Right lobe of liver (tissue), 6 donors: ENCODE results near the gene CD99. TPM values are rescaled to one million over a fixed set of nuclear protein-coding genes. Genes with fewer than 3 reads are reported as not detected.
"Not testable (repeated sequence)": the region's sequence is repeated elsewhere in the genome, so short reads cannot be mapped to it uniquely, and the experiment has no call there.

ENCODE experiments used
- ATAC-seq, 4 donors: fragments of 200-7000 bp; cut with Tn5 transposase; one replicate each; pipeline ENCODE4 v1.9.1; 2020; ENCODE audit warnings: mild to moderate bottlenecking in 4 of 4, moderate library complexity in 4 of 4
- DNase-seq, 3 donors: peaks; one replicate each; pipeline ENCODE4 v3.0.0-alpha.2; 2020
- H3K27ac ChIP-seq, 3 donors: fragments of 200-600 bp; one replicate each; pipeline ENCODE4 v1.8.0; 2022
- H3K27me3 ChIP-seq, 2 donors: fragments of 200-600 bp; one replicate each; pipeline ENCODE4 v1.8.0; 2022
- H3K36me3 ChIP-seq, 4 donors: fragments of 200-600 bp; sonication (generic) in 1 of 4; one replicate each; pipeline versions ENCODE4 v1.5.1 to v1.8.0; 2017 to 2022; ENCODE audit warnings: control low read depth in 1 of 4
- H3K4me1 ChIP-seq, 4 donors: fragments of 200-600 bp; sonication (generic) in 1 of 4; one replicate each; pipeline versions ENCODE4 v1.5.1 to v1.8.0; 2017 to 2022; ENCODE audit warnings: control low read depth in 1 of 4
- H3K4me3 ChIP-seq, 3 donors: fragments of 200-600 bp; one replicate each; pipeline ENCODE4 v1.8.0; 2022
- H3K9me3 ChIP-seq, 4 donors: fragments of 200-600 bp; sonication (generic) in 1 of 4; one replicate each; pipeline versions ENCODE4 v1.5.1 to v1.8.0; 2017 to 2022; ENCODE audit warnings: control low read depth in 1 of 4
- CTCF ChIP-seq, 4 donors: fragments of 200-600 bp in 3 of 4; fragments of 450-650 bp in 1 of 4; IDR thresholded peaks; one replicate each; pipeline versions ENCODE4 v1.5.1 to v1.8.0; 2016 to 2022; ENCODE audit warnings: antibody characterized with exemption in 4 of 4, mild to moderate bottlenecking in 2 of 4
- POLR2A ChIP-seq: fragments of 450-650 bp; IDR thresholded peaks from one replicate; pipeline ENCODE4 v1.6.1; 2017; ENCODE audit warnings: antibody characterized with exemption, mild to moderate bottlenecking
- WGBS: methylation state at CpG from one replicate; pipeline ENCODE4 v1.1.6; 2018; ENCODE audit warnings: low coverage, low lambda C conversion rate; ENCODE audit not compliant: insufficient coverage; ENCODE audit errors: missing lambda C conversion rate; 5-methylcytosine and 5-hydroxymethylcytosine counted together
- intact Hi-C, 2 donors: fragments of 100-400 bp; cut with DNase I; formaldehyde crosslinking; loops; one replicate each; pipeline versions ENCODE4 v1.11.2 to v1.14.1; 2022
- total RNA-seq, 6 experiments: library from RNA; depleted of rRNA in 2 of 6; stranded (reverse); fragments of >200 nt in 2 of 6; fragmentation: NEBNext Ultra II Directional in 3 of 6; extraction: Animal tissue kit (Norgen Biotek cat#: 25700) in 3 of 6; gene quantifications; one replicate each; pipeline versions ENCODE4 v1.1.0 to v1.2.4, GENCODE V29; 2016 to 2023
- donor health status: DM: no; HTN: yes; CAD: no.
- donor health status: DM: no; HTN: no; CAD: no.
- donor health status: DM: no; HTN: no; CAD: no.
- donor health status: DM: no; HTN: yes; CAD: no.
- donor health status: DM: no; HTN: yes; CAD: no.

Gene CD99
- total RNA-seq, 6 experiments from 2014 or later, result 88.5 to 139 (median 119) TPM

DNA sequence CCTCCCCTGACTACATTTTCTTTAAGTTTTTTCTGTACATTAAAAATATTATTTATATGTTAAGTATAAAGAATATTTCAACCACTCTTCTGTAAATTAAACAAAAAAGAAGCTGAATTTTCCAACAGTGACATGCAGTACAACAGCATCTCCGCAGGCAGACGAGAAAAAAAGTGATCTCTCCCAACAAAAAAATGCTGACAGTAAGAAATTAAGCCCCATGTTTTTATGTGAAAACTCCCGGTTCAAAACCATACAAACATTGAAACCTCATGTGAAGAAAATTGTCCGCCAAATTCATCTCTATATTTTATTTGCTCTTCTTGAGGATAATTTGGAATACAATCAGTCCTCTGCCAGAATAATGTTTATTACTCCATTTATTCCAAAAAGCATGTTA lies 20.1 kb upstream of the CD99 start:
- no peak overlapping the region for H3K27ac ChIP-seq
- H3K36me3 ChIP-seq, result no peaks in the 10 kb centered on the region
- H3K27me3 ChIP-seq, result no peaks in the 10 kb centered on the region
- no peaks in the 10 kb centered on the region for H3K9me3 ChIP-seq
- no peak for TF ChIP-seq CTCF (IDR thresholded peaks at IDR 0.05)
- TF ChIP-seq POLR2A, result no peak
- WGBS, result 64% methylated on average over 4 of the region's 4 CpGs
- no peaks in the 10 kb centered on the region for H3K4me1 ChIP-seq
- ATAC-seq (no peak), DNase-seq (no peak)
- intact Hi-C loops, result no loop called here
- no peak overlapping the region for H3K4me3 ChIP-seq

- ATAC-seq, result no peak
- 95% methylated on average over 4 of the region's 6 CpGs for WGBS
- H3K27me3 ChIP-seq, result no peaks in the 10 kb centered on the region
- H3K9me3 ChIP-seq, result no peaks in the 10 kb centered on the region
- intact Hi-C loops, result no loop called here
- H3K4me3 ChIP-seq, result no peak overlapping the region
- no peak for TF ChIP-seq CTCF (IDR thresholded peaks at IDR 0.05)
- TF ChIP-seq POLR2A, result no peak
- no peaks in the 10 kb centered on the region for H3K36me3 ChIP-seq
- no peak for DNase-seq
- H3K4me1 ChIP-seq, result no peaks in the 10 kb centered on the region
- H3K27ac ChIP-seq, result no peak overlapping the region
Measured at GRCh38 chrX:2672084-2672483, 19.0 kb upstream of the CD99 start.

DNA sequence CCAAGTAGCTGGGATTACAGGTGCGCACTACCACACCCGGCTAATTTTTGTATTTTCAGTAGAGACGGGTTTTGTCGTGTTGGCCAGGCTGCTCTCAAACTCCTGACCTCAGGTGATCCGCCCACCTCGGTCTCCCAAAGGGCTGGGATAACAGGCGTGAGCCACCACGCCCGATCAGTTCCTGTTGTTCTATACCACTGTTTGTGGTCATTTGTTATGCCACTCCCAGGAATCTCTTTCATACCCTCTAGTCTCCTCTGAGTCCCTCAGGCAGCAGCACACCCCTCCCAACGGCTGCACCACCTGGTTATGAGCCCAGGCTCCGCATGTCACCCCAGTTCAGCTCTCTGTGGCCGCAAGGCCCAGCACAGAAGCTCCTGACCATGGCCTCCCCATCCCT lies 17.5 kb upstream of the CD99 start:
- Histone ChIP-seq H3K4me3 (no peak overlapping the region), H3K36me3 (no peaks in the 10 kb centered on the region), H3K27ac (no peak overlapping the region), H3K4me1 (no peaks in the 10 kb centered on the region), H3K9me3 (no peaks in the 10 kb centered on the region), H3K27me3 (no peaks in the 10 kb centered on the region)
- no peak for ATAC-seq
- TF ChIP-seq CTCF (IDR thresholded peaks at IDR 0.05) (no peak), POLR2A (no peak)
- WGBS, result 93% methylated on average over 10 of the region's 12 CpGs
- DNase-seq, result no peak
- intact Hi-C loops, result no loop called here

GRCh38 chrX:2675657-2676200 lies 15.4 kb upstream of the CD99 start:
- H3K4me1 ChIP-seq, H3K27me3 ChIP-seq, H3K36me3 ChIP-seq, H3K9me3 ChIP-seq, H3K27ac ChIP-seq, DNase-seq, H3K4me3 ChIP-seq, intact Hi-C loops, ATAC-seq: not testable (repeated sequence)
- 71% methylated on average over 2 of the region's 7 CpGs for WGBS

DNA sequence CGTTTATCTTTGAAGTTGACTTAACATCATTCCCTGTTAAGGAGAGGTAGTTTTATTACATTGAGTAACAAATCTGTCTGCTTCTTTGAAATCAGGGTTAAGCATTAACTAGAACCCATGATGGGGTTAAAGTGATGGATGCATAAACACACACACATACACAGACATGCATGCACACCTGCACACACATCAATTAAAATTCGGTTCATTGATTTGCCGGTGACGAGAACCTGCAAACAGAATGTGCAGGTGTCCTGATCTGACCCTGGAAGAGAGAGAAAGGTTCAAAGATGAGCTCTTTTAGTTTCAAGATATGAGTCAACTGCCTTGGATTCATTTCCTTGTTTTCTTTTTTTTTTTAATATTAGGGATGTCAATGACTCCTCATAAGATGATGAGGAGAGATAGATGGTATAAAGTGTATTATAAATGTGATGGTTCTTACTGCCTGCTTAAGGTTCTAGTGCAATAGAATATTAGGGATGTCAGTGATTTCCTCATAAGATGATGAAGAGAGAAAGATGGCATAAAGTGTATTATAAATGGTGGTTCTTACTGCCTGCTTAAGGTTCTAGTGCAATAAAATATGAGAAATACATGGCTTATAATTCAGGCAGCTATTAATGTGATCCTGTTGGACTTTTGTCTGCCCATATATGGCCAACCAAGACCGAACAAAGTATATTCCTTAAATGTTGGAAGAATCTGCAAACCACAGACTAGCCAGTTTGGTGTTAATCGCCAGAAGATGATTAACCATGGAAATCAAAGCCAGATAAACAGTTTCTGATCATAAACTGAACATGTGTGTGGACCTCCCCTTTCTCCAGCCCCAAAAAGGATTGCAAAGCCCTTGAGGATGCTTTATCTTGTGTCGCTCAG lies 14.1 kb upstream of the CD99 start:
- H3K9me3 ChIP-seq, result no peaks in the 10 kb centered on the region
- no peaks in the 10 kb centered on the region for H3K27me3 ChIP-seq
- WGBS, result 34% methylated on average over 5 of the region's 7 CpGs
- DNase-seq (no peak), ATAC-seq (peak in 1 of 4 donors; percentile 18)
- intact Hi-C loops, result no loop called here
- TF ChIP-seq CTCF (IDR thresholded peaks at IDR 0.05) (no peak), POLR2A (no peak)
- H3K36me3 ChIP-seq, result no peaks in the 10 kb centered on the region
- H3K4me3 ChIP-seq, result no peak overlapping the region
- no peaks in the 10 kb centered on the region for H3K4me1 ChIP-seq
- H3K27ac ChIP-seq, result no peak overlapping the region
